DND-41 (cell line): ENCODE data around the gene GPATCH2.

Experiments
- ATAC-seq: fragments of 200-7000 bp; cut with Tn5 transposase; 3 replicates; pipeline ENCODE4 v1.9.1; 2021; ENCODE audit warnings: low read depth; ENCODE audit not compliant: insufficient read depth
- DNase-seq: peaks from one replicate; pipeline ENCODE4 v3.0.0-alpha.2; 2020
- H2AFZ ChIP-seq: 2 replicates; pipeline ENCODE4 v1.6.0; 2012; ENCODE audit warnings: low read depth, low read length
- H3K27ac ChIP-seq: 2 replicates; pipeline ENCODE4 v1.5.1; 2012; ENCODE audit warnings: low read length, inconsistent platforms
- H3K27me3 ChIP-seq: fragments of 200-600 bp; sonication (generic); 2 replicates; pipeline ENCODE4 v1.6.0; 2012; ENCODE audit warnings: low read length, mild to moderate bottlenecking, inconsistent platforms; ENCODE audit not compliant: insufficient read depth, poor library complexity
- H3K36me3 ChIP-seq: 2 replicates; pipeline ENCODE4 v1.5.1; 2012; ENCODE audit warnings: low read length, inconsistent platforms; ENCODE audit not compliant: insufficient read depth
- H3K4me1 ChIP-seq: 2 replicates; pipeline ENCODE4 v1.5.1; 2012; ENCODE audit warnings: mild to moderate bottlenecking, low read length; ENCODE audit not compliant: insufficient read depth
- H3K4me2 ChIP-seq: 2 replicates; pipeline ENCODE4 v1.6.0; 2012; ENCODE audit warnings: mild to moderate bottlenecking, moderate library complexity, low read length, inconsistent platforms; ENCODE audit not compliant: insufficient read depth
- H3K4me3 ChIP-seq, 2 experiments: fragments of 200-600 bp in 1 of 2; shearing (Covaris generic) in 1 of 2; 2 replicates each; pipeline ENCODE4 v1.5.1; 2012 to 2016; ENCODE audit warnings: inconsistent platforms in 2 of 2, low read length in 2 of 2, mild to moderate bottlenecking in 2 of 2, low read depth in 1 of 2, moderate library complexity in 1 of 2
- H3K79me2 ChIP-seq: 2 replicates; pipeline ENCODE4 v1.6.0; 2012; ENCODE audit warnings: low read length, inconsistent platforms; ENCODE audit not compliant: insufficient read depth
- H3K9ac ChIP-seq: 2 replicates; pipeline ENCODE4 v1.6.0; 2012; ENCODE audit warnings: low read depth, mild to moderate bottlenecking, inconsistent platforms, low read length, moderate library complexity
- H3K9me3 ChIP-seq: 2 replicates; pipeline ENCODE4 v1.5.1; 2012; ENCODE audit warnings: low read length, moderate library complexity, mild to moderate bottlenecking, inconsistent platforms; ENCODE audit not compliant: insufficient read depth, severe bottlenecking
- H4K20me1 ChIP-seq: 2 replicates; pipeline ENCODE4 v1.6.0; 2012; ENCODE audit warnings: low read length; ENCODE audit not compliant: insufficient read depth
- CTCF ChIP-seq: IDR thresholded peaks from 2 replicates; pipeline ENCODE4 v1.5.1; 2012; ENCODE audit warnings: borderline replicate concordance, low read length, moderate library complexity, mild to moderate bottlenecking; ENCODE audit not compliant: poor library complexity, severe bottlenecking; ENCODE audit errors: extremely low read depth
- EZH2 ChIP-seq: IDR thresholded peaks from 3 replicates; pipeline ENCODE4 v1.6.1; 2012; ENCODE audit warnings: borderline replicate concordance, low read depth, mild to moderate bottlenecking, moderate library complexity, low read length, inconsistent platforms; ENCODE audit not compliant: severe bottlenecking

Gene GPATCH2

GRCh38 chr1:217469983-217470382 is 160.9 kb downstream of the GPATCH2 start:
- DNase-seq (no peak), ATAC-seq (no peak)
- Histone ChIP-seq H2AFZ (no peak overlapping the region), H3K4me3 (no peak overlapping the region), H3K27ac (no peak overlapping the region), H4K20me1 (no peaks in the 10 kb centered on the region), H3K27me3 (no peaks in the 10 kb centered on the region), H3K79me2 (no peaks in the 10 kb centered on the region), H3K9ac (no peak overlapping the region), H3K36me3 (no peaks in the 10 kb centered on the region), H3K4me1 (no peaks in the 10 kb centered on the region), H3K4me2 (no peak overlapping the region), H3K9me3 (no peaks in the 10 kb centered on the region)
- no peak for TF ChIP-seq EZH2
- no peak for TF ChIP-seq CTCF

DNA sequence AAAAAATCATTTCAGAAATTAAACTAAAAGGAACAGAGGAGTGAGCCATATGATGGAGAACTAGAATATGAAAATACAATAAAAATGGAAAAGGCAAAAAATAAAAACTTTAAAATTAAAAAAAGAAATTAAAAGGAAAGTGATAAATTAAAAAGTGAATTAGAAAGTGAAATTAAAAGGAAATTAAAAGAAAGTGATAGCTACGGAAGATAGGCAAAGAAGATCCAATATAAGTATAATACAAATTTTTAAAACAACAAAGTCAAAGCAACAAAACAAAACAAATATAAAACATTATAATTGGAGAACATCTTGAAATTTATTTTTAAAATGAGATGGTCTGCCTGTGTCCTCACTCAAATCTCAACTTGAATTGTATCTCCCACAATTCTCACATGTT is 165.8 kb downstream of the GPATCH2 start:
- TF ChIP-seq CTCF: no peak
- no peak for TF ChIP-seq EZH2
- Histone ChIP-seq H3K27ac (no peak overlapping the region), H3K79me2 (no peaks in the 10 kb centered on the region), H2AFZ (no peak overlapping the region), H3K27me3 (no peaks in the 10 kb centered on the region), H3K9me3 (no peaks in the 10 kb centered on the region), H3K4me2 (no peak overlapping the region), H3K4me1 (no peaks in the 10 kb centered on the region), H3K4me3 (no peak overlapping the region), H3K9ac (no peak overlapping the region), H3K36me3 (no peaks in the 10 kb centered on the region), H4K20me1 (no peaks in the 10 kb centered on the region)
- no peak for ATAC-seq
- DNase-seq: no peak

DNA sequence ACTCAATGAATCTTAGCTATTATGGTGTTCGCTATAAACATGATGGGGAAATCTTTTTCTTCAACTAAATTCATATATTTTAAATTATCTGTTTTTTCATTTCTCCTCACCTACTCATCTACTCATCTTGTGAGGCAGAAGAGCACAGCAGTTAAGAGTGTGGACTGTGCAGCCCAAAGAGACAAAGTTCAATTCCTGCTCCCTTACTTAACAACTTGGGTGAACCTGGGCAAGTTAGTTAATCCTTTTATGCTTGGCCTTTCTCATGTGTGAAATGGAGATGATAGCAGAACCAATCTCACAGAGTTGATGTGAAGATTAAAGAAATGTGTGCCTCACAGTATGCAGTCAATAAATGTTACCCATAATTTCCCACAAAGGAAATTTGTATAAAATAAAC is 168.2 kb downstream of the GPATCH2 start:
- Histone ChIP-seq H3K9ac (no peak overlapping the region), H3K79me2 (no peaks in the 10 kb centered on the region), H3K27ac (no peak overlapping the region), H3K27me3 (no peaks in the 10 kb centered on the region), H2AFZ (no peak overlapping the region), H3K9me3 (no peaks in the 10 kb centered on the region), H3K4me1 (no peaks in the 10 kb centered on the region), H3K4me3 (no peak overlapping the region), H3K36me3 (no peaks in the 10 kb centered on the region), H3K4me2 (no peak overlapping the region), H4K20me1 (no peaks in the 10 kb centered on the region)
- TF ChIP-seq EZH2 (no peak), CTCF (no peak)
- ATAC-seq (no peak), DNase-seq (no peak)

DNA sequence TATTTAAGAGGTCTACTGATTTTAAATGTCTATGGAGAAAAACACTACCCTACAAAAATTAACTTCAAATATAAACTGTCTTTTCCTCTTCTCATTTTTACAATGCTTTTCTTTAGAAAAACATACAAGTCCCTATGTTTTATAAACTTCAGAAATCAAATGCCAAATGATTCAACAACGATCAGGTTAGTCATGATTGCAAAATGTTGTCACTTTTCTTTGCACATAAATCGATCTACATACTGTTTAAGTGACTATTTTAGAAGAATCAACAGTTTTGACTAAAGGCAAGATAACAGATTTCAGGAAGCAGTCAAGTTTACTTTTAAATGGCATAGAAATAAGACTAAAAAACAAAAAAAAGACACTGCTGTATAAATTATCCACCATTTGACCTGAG is 168.7 kb downstream of the GPATCH2 start:
- ATAC-seq (no peak), DNase-seq (no peak)
- no peak overlapping the region for H3K4me3 ChIP-seq
- no peak overlapping the region for H3K4me2 ChIP-seq
- no peak overlapping the region for H2AFZ ChIP-seq
- H3K4me1 ChIP-seq: no peaks in the 10 kb centered on the region
- H3K27ac ChIP-seq: no peak overlapping the region
- no peaks in the 10 kb centered on the region for H4K20me1 ChIP-seq
- H3K9ac ChIP-seq: no peak overlapping the region
- TF ChIP-seq CTCF: no peak
- TF ChIP-seq EZH2: no peak
- H3K79me2 ChIP-seq: no peaks in the 10 kb centered on the region
- no peaks in the 10 kb centered on the region for H3K9me3 ChIP-seq
- no peaks in the 10 kb centered on the region for H3K36me3 ChIP-seq
- H3K27me3 ChIP-seq: no peaks in the 10 kb centered on the region
